Measurements from ENCODE around the gene RPS6KB1.
"Not testable (repeated sequence)": the region's sequence is repeated elsewhere in the genome, so short reads cannot be mapped to it uniquely, and the experiment has no call there.

The RPS6KB1 gene

DNA sequence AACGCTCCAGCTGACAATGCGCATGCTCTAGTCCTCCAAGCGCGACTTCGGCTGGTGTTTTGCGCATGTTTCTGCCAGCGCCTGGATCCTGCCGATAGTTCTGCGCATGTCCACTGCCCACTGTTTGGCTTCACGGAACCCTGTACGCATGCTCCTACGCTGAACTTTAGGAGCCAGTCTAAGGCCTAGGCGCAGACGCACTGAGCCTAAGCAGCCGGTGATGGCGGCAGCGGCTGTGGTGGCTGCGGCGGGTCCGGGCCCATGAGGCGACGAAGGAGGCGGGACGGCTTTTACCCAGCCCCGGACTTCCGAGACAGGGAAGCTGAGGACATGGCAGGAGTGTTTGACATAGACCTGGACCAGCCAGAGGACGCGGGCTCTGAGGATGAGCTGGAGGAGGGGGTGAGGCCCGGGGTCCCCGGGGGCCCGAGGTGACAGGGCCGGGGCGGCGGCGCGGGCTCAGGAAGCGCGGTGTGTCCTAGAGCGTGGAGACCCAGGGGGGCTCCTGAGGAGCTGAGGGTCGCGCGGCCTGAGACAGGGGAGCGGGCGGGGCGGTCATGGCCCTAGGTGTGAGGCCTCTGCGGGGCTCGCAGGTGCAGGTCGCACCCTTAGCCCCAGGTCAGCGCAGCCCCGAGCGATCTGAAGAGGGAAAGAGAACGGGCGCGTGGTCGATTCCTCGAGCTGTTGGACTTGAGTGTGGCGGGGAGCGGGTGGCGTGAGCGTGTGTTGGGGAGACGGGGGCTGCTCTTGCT lies at the start of gene RPS6KB1, which contains the start of gene TUBD1:
RPS6KB1 (plus strand) TSS at position 198 of the 752 bp plus-strand sequence; CDS start at position 262, 64 bp downstream.
TUBD1 (minus strand) TSS at position 20 of the 752 bp plus-strand sequence. CDS start 1,941 bp downstream, outside the sequence.
- TF ChIP-seq POLR2A (IDR thresholded peaks at IDR 0.05; ENCODE audit: low read length), result peak; percentile 98
- TF ChIP-seq GATA1 (IDR thresholded peaks at IDR 0.05; ENCODE audit: low read depth, low read length), result no peak
- peak; percentile 99 for DNase-seq

DNA sequence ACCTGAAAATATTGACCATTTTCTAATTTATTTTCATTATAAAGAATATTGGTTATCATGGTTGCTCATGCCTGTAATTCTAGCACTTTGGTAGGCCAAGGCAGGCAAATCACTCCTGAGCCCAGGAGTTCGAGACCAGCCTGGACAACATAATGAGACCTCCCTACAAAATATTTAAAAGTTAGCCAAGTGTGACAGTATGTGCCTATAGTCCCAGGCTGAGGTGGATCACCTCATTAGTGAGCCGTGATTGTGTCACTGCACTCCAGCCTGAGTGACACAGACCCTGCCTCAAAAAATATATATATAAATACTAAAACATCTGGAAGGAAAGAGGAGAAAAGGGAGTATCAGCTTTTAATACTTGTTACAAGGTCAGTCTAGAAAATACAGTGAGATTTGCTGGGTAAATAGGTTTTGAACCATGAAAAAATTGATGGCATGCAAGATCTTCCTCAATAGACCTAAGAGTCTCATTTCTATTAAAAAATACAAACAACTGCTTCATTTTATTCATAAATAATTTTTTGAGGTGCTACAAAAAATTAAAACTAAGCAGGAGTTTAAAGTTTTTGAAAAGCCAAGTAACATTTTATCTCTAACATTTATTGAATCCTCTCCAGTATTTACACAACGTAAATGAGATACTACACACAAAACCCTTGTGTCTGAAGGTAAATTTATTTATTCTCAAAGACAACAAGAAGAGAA lies 47.9 kb upstream of the RPS6KB1 start:
- no peak for DNase-seq
- no peak for TF ChIP-seq POLR2A (IDR thresholded peaks at IDR 0.05; ENCODE audit: low read length)

DNA sequence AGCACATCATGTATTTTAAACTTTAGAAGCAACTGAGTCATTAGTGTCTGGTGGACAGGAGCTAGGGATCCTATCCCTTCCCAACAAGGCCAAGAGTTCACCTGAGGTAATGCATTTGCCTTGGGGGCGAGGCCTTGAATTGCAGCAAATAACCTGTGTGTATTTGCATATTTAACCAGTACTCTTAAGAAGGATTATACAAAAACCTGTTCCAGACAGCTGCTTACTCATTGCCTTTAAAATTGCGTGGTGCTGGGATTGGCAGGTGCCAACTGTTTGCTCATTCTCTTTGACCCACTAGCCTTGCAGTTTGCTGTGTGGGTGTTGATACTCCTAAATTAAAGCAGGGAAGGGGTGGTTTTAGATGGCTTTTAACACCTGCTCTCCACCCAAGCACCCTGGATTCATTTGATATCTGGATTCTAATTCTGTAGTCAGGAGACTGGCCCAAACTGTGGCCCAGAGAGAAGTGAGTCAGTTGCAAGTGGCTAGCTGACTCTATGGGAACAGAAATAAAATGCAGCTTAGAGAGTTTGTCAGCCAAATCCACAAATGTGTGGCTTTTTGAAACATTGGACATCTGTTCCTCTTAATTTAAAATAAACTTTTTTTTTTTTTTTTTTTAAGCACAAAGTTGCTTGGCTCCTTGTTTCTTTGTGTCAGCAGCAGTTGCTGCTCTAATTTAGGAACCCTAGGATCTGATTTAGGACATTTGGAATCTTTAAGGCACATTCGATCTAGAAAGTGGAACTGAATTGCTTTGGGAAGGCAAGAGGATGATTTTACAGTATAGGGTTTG lies 47.1 kb upstream of the RPS6KB1 start:
- no peak for TF ChIP-seq POLR2A (IDR thresholded peaks at IDR 0.05; ENCODE audit: low read length)
- no peak for TF ChIP-seq GATA1 (IDR thresholded peaks at IDR 0.05; ENCODE audit: low read depth, low read length)
- peak in 1 of 2 experiments; percentile 39 for DNase-seq

DNA sequence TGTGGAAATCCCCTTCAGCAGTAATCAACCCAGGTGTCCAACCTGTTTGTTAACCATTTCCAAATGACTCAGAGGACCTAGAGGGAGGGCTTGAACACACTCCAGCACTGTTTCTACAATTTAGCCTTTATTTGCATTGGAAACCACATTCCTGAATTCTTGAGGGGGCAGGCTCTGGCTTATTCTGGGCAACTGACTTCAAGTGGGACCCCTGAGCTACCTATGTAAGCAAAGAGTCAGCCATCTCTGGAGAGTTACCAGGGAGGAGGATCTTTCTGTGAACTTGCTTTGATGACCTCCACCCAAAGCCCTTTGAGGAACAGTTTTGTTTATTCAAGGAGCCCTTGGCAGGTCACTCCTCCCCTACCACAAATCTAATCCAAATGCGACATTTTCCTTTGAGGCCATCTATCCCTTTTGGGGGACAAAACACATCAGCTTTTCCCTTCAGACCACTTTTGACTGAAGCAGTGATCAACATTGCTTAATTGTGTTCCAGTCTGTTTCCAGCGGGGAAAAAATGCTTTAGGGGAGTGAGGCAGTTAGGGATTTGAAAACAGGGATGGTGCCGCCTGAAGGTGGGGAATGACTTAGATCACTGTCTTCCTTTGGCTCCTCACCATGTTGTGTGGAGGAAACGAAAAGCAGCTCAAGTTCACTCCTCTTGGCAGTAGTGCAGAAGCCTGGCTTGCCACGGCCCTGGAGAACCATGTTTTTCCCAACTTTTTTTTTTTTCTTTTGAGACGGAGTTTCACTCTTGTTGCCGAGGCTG lies 46.3 kb upstream of the RPS6KB1 start:
- TF ChIP-seq POLR2A (IDR thresholded peaks at IDR 0.05; ENCODE audit: low read length), result peak; percentile 23
- no peak for TF ChIP-seq GATA1 (IDR thresholded peaks at IDR 0.05; ENCODE audit: low read depth, low read length)
- no peak for DNase-seq

DNA sequence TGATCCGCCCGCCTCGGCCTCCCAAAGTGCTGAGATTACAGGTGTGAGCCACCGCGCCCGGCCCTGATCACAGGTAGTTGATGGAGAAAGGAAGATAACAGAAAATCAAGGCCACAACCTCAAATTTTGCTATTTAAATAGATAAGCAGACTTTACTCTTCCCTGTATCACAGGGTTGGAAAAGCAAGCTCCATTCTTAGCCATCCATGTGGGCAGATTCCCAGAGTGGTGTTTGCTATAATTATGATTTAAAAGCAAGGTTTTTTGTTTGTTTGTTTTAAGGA lies 44.6 kb upstream of the RPS6KB1 start:
- DNase-seq, result no peak
- no peak for TF ChIP-seq GATA1 (IDR thresholded peaks at IDR 0.05; ENCODE audit: low read depth, low read length)
- TF ChIP-seq POLR2A (IDR thresholded peaks at IDR 0.05; ENCODE audit: low read length), result no peak

DNA sequence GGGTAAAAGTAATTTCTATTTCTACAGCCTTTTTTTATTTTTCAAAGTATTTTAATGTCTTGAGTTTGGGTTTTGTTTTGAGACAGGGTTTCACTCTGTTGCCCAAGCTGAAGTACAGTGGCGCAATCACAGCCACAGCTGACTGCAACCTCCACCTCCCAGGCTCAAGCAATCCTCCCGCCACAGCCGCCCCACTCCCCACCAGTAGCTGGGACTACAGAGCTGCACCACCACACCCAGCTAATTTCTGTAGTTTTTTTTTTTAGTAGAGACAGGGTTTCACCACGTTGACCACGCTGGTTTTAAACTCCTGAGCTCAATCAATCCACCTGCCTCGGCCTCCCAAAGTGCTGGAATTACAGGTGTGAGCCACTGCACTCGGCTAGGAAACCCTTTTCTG lies 44.1 kb upstream of the RPS6KB1 start:
- TF ChIP-seq POLR2A (IDR thresholded peaks at IDR 0.05; ENCODE audit: low read length) (no peak), GATA1 (IDR thresholded peaks at IDR 0.05; ENCODE audit: low read depth, low read length) (no peak)

DNA sequence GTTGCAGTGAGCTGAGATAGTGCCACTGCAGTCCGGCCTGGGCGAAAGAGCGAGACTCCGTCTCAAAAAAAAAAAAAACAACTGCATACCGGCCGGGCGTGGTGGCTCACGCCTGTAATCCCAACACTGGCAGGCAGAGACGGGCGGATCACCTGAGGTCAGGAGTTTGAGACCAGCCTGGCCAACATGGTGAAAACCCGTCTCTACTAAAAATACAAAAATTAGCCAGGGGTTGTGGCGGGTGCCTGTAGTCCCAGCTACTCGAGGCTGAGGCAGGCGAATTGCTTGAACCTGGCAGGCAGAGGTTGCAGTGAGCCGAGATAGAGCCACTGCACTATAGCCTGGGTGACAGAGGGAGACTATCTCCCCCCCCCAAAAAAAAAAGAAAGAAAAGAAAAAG lies 42.6 kb upstream of the RPS6KB1 start:
- not testable (repeated sequence) for DNase-seq

More for the DNA sequence above, 44.1 kb upstream of the RPS6KB1 start:
- DNase-seq, result peak in 1 of 2 experiments; percentile 66

DNA sequence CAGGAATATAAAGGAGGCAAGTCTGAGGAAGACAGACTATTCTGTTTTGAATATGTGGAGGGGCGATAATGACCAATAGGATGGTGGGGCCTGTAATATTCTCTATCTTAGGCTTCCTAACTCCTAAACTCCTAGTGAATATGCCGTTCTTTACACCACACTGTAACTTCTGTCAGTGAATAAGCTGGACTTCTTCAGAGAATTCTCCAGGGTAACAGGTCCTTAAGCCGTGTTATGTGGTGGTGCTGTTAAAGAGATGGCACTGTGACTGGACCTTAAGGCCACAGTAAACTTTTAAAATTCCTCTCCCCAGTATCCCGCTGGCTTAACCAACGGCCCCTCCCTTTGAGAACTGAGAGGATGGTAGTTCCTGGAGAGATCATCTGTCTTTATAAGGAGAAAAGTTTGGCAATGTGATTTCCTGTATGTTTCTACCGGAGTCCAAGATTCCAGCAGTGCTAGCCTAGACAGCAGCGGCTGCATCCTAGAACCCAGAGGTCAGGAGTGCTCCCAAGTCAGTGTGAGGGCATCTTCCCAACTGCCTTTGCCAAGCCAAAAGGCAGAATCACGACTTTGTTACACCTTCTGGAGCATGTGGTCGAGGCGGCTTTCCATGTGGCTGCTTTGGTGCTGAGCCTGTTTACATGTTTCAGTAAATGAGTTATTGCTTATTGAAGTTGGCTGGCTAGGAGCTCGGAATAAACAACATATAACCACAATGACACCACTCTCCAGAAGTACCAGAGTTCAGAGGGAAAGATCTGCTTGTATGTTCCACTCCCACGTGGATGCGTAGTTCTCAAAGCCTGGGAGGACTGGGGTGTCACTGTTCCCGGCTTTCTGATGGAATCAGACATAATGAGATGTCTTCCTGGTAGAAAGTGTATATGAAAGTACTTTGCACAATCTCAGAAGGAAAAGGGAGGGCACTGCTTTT lies 41.2 kb upstream of the RPS6KB1 start:
- TF ChIP-seq GATA1 (IDR thresholded peaks at IDR 0.05; ENCODE audit: low read depth, low read length) (no peak), POLR2A (IDR thresholded peaks at IDR 0.05; ENCODE audit: low read length) (no peak)
- no peak for DNase-seq

DNA sequence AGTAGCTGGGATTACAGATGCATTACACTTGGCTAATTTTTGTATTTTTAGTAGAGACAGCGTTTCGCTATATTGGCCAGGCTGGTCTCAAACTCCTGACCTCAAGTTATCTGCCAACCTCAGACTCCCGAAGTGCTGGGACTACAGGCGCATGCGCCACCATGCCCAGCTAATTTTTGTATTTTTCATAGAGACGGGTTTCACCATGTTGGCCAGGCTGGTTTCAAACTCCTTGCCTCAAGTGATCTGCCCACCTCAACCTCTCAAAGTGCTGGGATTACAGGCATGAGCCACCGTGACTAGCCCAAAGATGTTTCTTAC lies 40.1 kb upstream of the RPS6KB1 start:
- not testable (repeated sequence) for DNase-seq

DNA sequence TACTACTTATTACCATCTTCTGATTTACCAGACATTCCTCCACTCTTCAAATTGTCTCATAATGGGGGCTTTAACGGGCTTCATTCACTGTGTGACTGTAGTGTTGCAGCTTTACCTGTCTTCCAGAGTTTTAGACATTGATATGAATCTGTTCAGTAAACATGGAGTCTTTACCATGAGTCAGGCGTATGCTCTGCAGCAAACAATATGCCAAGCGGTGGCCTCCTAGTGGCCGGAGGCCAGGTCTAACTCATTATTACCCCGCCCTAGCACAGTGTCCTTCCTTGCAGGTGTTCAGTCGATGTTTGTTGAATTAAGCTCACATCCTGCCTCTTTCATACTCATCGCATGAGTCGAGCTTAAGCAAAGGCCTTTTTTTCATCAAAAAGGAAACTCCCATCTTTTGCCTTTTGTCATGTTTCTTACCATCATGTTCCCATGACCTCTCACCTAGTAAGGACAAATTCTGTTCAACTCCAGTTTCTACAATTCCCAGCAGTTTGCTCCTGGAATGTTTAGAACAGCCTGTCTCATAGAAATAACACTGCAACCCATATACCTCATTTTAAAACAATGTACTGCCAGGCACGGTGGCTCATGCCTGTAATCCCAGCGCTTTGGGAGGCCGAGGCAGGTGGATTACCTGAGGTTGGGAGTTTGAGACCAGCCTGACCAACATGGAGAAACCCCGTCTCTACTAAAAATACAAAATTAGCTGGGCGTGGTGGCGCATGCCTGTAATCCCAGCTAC lies 39.6 kb upstream of the RPS6KB1 start:
- DNase-seq, result peak in 1 of 2 experiments; percentile 42
- TF ChIP-seq GATA1 (IDR thresholded peaks at IDR 0.05; ENCODE audit: low read depth, low read length) (no peak), POLR2A (IDR thresholded peaks at IDR 0.05; ENCODE audit: low read length) (no peak)

DNA sequence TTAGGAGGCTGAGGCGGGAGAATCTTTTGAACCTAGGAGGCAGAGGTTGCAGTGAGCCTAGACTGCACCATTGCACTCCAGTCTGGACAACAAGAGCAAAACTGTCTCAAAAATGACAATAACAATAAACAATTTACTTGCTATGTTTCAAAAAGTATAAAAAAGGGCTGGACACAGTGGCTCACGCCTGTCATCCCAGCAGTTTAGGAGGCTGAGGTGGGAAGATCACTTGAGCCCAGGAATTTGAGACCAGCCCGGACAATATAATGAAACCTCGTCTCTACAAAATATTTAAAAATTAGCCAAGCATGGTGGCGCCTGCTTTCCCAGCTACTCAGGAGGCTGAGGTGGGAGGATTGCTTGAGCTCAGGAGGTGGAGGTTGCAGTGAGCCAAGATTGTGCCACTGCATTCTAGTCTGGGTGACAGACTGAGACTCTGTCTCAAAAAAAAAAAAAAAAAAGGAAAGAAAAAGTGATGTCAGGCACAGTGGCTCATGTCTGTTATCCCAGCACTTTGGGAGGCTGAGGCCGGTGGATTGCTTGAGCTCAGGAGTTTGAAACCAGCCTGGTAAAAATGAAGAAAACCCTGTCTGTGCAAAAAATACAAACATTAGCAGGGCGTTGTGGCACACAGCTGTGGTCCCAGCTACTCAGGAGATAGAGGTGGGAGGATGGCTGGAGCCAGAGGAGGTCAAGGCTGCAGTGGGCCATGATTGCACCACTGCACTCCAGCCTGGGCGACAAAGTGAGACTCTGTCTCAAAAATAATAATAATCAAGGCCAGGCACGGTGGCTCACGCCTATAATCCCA lies 38.8 kb upstream of the RPS6KB1 start:
- DNase-seq, result not testable (repeated sequence)
